ENCODE results near the gene SLC2A9. TPM values are rescaled to one million over a fixed set of nuclear protein-coding genes. Genes with fewer than 3 reads are reported as not detected.

The SLC2A9 gene
- total and polyA plus RNA-seq, 4 donors = 2.1 to 16.5 (median 9.5) TPM

DNA sequence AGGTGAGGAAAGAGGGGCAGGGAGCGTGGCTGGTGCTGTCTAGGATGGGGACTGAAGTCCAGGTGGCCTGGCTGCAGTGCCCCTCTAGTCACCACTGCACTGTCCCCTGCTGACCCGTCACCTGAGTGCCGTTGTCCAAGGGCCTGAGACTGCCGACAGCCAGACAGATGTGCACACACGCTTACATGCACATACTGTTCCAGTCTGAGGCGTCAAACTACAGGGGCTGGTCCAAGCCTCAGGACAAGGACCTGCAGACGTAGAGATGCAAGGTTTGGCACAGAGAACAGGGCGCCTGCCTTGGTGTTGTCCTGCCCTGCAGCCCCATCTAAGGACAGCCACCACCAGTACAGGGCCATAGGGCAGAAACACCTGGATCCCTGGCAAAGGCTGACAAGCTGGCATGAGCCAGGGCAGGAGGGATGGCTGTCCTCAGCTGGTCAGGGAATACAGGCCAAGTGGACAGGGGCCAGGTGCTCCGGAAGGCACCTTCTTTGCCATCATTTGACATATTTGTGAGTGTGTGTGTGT, 1.7 kb downstream of the SLC2A9 start:
- DNase-seq = no peak
- WGBS, 2 donors = 62% methylated on average over 9 of the region's 9 CpGs
- no peaks in the 10 kb centered on the region for H3K27me3 ChIP-seq (ENCODE audit: control insufficient read depth in 1 of 2, insufficient read depth in 2 of 2, low read length in 1 of 2)
- H3K4me3 ChIP-seq (ENCODE audit: low read length in 2 of 2) = no peak overlapping the region
- H3K4me1 ChIP-seq (ENCODE audit: control insufficient read depth in 1 of 2, insufficient read depth in 2 of 2, low read length in 2 of 2) = no peaks in the 10 kb centered on the region
- intact Hi-C loops (cut with DNase I) = loop anchor here (2.0 to 10.0 kb wide), 6 partner anchors 43 to 325 kb away; partner anchors contain the start of gene WDR1 (in 1 of the 2)
- peak; percentile 19 for ATAC-seq (ENCODE audit: low FRiP score)
- no peaks in the 10 kb centered on the region for H3K36me3 ChIP-seq (ENCODE audit: control insufficient read depth in 1 of 2, insufficient read depth in 2 of 2, low read length in 1 of 2)
- no peaks in the 10 kb centered on the region for H3K9me3 ChIP-seq (ENCODE audit: control insufficient read depth, low read length)
- peak overlapping the region; percentile 17 to 56 for H3K27ac ChIP-seq (ENCODE audit: low read depth in 1 of 2, low read length in 2 of 2)

GRCh38 chr4:10018818-10019461, 2.4 kb downstream of the SLC2A9 start:
- H3K4me1 ChIP-seq (ENCODE audit: control insufficient read depth in 1 of 2, insufficient read depth in 2 of 2, low read length in 2 of 2) = no peaks in the 10 kb centered on the region
- no peaks in the 10 kb centered on the region for H3K9me3 ChIP-seq (ENCODE audit: control insufficient read depth, low read length)
- H3K4me3 ChIP-seq (ENCODE audit: low read length in 2 of 2) = peak overlapping the region in 1 of 2 donors; percentile 27
- WGBS, 2 donors = 0 to 1% methylated on average over 49 to 52 of the region's 52 CpGs
- peak; percentile 97 for ATAC-seq (ENCODE audit: low FRiP score)
- H3K27ac ChIP-seq (ENCODE audit: low read depth in 1 of 2, low read length in 2 of 2) = peak overlapping the region; percentile 17 to 56
- intact Hi-C loops (cut with DNase I) = loop anchor here (2.0 to 5.0 kb wide), 5 partner anchors 43 to 256 kb away; partner anchors contain the start of gene WDR1 (in 1 of the 2)
- DNase-seq = peak; percentile 99
- H3K27me3 ChIP-seq (ENCODE audit: control insufficient read depth in 1 of 2, insufficient read depth in 2 of 2, low read length in 1 of 2) = no peaks in the 10 kb centered on the region
- no peaks in the 10 kb centered on the region for H3K36me3 ChIP-seq (ENCODE audit: control insufficient read depth in 1 of 2, insufficient read depth in 2 of 2, low read length in 1 of 2)

DNA sequence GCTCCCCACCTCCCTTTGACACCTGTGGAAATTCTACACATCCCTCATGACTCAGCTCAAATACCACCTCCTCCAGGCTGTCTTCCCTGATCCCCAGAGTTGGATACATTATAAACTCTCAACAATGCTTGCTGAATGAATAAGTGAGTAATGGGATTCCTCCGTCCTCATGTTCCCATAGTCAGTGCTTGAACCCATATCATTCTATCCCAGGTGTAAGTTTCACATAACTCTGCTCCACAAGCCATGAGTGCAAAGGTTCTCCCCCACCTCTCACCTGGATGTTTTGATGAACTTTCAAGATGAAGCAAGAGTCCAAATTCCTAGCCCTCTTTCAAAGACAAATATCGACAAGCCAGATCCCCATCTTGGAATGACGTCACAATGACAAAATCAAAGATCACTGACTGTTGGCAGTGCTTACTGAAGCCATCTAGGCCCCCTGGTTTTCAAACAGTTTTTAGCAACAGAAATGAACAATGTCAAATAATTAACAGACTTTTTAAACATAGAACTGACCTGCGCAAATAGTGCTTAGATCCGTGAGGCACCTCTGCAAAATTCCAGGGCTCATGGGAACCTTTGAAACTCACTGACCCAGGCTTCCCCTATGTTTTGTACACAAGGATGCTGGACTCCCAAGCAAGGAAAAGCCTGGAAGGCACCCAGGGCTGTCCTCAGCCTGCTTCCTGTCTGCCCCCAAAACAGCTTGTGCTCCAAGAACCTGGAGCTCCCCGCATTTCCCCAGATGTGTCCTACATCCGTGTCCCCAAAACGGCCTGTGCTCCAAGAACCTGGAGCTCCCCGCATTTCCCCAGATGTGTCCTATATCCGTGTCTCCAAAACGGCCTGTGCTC, 4.0 kb downstream of the SLC2A9 start:
- Histone ChIP-seq H3K4me3 (ENCODE audit: low read length in 2 of 2) (no peak overlapping the region), H3K36me3 (ENCODE audit: control insufficient read depth in 1 of 2, insufficient read depth in 2 of 2, low read length in 1 of 2) (no peaks in the 10 kb centered on the region), H3K27ac (ENCODE audit: low read depth in 1 of 2, low read length in 2 of 2) (no peak overlapping the region), H3K9me3 (ENCODE audit: control insufficient read depth, low read length) (no peaks in the 10 kb centered on the region), H3K27me3 (ENCODE audit: control insufficient read depth in 1 of 2, insufficient read depth in 2 of 2, low read length in 1 of 2) (no peaks in the 10 kb centered on the region), H3K4me1 (ENCODE audit: control insufficient read depth in 1 of 2, insufficient read depth in 2 of 2, low read length in 2 of 2) (no peaks in the 10 kb centered on the region)
- whole genome bisulfite sequencing, 2 donors = 93 to 94% methylated on average over 11 of the region's 11 CpGs
- intact Hi-C loops (cut with DNase I) = loop anchor here (5.0 kb wide), 3 partner anchors 45 to 120 kb away; partner anchors contain the start of gene WDR1 (in 1 of the 2)
- peak in 1 of 2 donors; percentile 14 for DNase-seq
- no peak for ATAC-seq (ENCODE audit: low FRiP score)

- no peak overlapping the region for H3K4me3 ChIP-seq (ENCODE audit: low read length in 2 of 2)
- WGBS, 2 donors = 79 to 87% methylated on average over 6 of the region's 6 CpGs
- intact Hi-C loops (cut with DNase I) = loop anchor here (5.0 kb wide), 3 partner anchors 46 to 119 kb away; partner anchors contain the start of gene WDR1 (in 1 of the 2)
- H3K9me3 ChIP-seq (ENCODE audit: control insufficient read depth, low read length) = no peaks in the 10 kb centered on the region
- no peaks in the 10 kb centered on the region for H3K27me3 ChIP-seq (ENCODE audit: control insufficient read depth in 1 of 2, insufficient read depth in 2 of 2, low read length in 1 of 2)
- no peak for ATAC-seq (ENCODE audit: low FRiP score)
- no peaks in the 10 kb centered on the region for H3K4me1 ChIP-seq (ENCODE audit: control insufficient read depth in 1 of 2, insufficient read depth in 2 of 2, low read length in 2 of 2)
- no peak overlapping the region for H3K27ac ChIP-seq (ENCODE audit: low read depth in 1 of 2, low read length in 2 of 2)
- no peaks in the 10 kb centered on the region for H3K36me3 ChIP-seq (ENCODE audit: control insufficient read depth in 1 of 2, insufficient read depth in 2 of 2, low read length in 1 of 2)
- DNase-seq = no peak
These were observed 5.1 kb downstream of the SLC2A9 start for GRCh38 chr4:10016169-10016568.

DNA sequence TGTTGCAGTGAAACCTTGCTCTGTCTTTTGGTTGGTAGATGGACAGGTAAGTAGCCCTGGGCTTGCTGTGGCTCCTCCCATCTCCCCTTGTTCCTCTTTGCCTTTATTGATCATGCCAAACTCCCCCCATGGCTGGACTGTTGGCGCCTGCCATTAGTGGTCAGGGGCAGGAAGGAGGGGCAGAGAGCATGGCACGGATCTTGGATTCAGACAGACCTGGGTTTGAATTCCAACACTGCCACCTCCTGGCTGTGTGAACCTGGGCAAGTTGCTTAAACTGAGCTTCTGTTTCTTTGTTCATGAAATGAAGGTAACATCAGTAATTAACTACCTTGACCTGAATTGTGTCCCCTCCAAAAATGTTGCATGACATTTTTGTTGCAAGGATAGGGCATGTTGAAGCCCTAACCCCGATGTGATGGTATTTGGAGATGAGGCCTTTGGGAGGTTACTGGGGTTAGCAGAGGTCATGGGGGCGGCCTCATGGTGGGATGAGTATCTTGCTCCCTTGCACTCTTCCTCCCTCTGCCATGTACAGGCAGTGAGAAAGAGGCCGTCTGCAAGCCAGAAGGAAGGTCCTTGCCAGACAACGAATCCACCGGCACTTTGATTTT, 6.0 kb downstream of the SLC2A9 start:
- Histone ChIP-seq H3K27me3 (ENCODE audit: control insufficient read depth in 1 of 2, insufficient read depth in 2 of 2, low read length in 1 of 2) (no peaks in the 10 kb centered on the region), H3K36me3 (ENCODE audit: control insufficient read depth in 1 of 2, insufficient read depth in 2 of 2, low read length in 1 of 2) (no peaks in the 10 kb centered on the region), H3K4me3 (ENCODE audit: low read length in 2 of 2) (no peak overlapping the region), H3K9me3 (ENCODE audit: control insufficient read depth, low read length) (no peaks in the 10 kb centered on the region), H3K27ac (ENCODE audit: low read depth in 1 of 2, low read length in 2 of 2) (no peak overlapping the region), H3K4me1 (ENCODE audit: control insufficient read depth in 1 of 2, insufficient read depth in 2 of 2, low read length in 2 of 2) (no peaks in the 10 kb centered on the region)
- intact Hi-C loops (cut with DNase I) = loop anchor here (5.0 kb wide), 3 partner anchors 47 to 118 kb away; partner anchors contain the start of gene WDR1 (in 1 of the 2)
- ATAC-seq (ENCODE audit: low FRiP score) (no peak), DNase-seq (peak in 1 of 2 donors; percentile 67)
- WGBS, 2 donors = 53 to 60% methylated on average over 7 of the region's 7 CpGs

GRCh38 chr4:10013722-10014121, 7.6 kb downstream of the SLC2A9 start:
- WGBS, 2 donors = 81 to 86% methylated on average over 6 of the region's 6 CpGs
- DNase-seq = no peak
- Histone ChIP-seq H3K36me3 (ENCODE audit: control insufficient read depth in 1 of 2, insufficient read depth in 2 of 2, low read length in 1 of 2) (no peaks in the 10 kb centered on the region), H3K4me1 (ENCODE audit: control insufficient read depth in 1 of 2, insufficient read depth in 2 of 2, low read length in 2 of 2) (no peaks in the 10 kb centered on the region), H3K27ac (ENCODE audit: low read depth in 1 of 2, low read length in 2 of 2) (no peak overlapping the region), H3K27me3 (ENCODE audit: control insufficient read depth in 1 of 2, insufficient read depth in 2 of 2, low read length in 1 of 2) (no peaks in the 10 kb centered on the region), H3K9me3 (ENCODE audit: control insufficient read depth, low read length) (no peaks in the 10 kb centered on the region), H3K4me3 (ENCODE audit: low read length in 2 of 2) (no peak overlapping the region)
- intact Hi-C loops (cut with DNase I) = no loop called here
- no peak for ATAC-seq (ENCODE audit: low FRiP score)

DNA sequence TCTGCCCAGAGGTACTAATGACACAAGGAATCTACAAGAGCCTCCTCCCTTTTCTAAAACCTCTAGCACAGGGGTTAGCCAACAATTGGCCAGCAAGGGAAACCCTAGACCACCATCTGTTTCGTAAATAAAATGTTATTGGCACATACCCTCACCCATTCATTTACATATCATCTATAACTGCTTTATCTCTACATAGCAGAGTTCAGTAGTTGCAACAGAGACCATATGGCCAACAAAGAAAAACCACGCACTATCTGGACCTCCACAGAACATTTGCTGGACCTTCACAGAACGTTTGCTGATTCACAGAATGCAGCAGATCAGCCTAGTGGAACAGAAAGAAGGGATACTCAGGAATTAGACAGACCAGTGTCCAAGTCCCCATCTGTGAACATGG, 9.4 kb downstream of the SLC2A9 start:
- Histone ChIP-seq H3K27ac (ENCODE audit: low read depth in 1 of 2, low read length in 2 of 2) (no peak overlapping the region), H3K4me1 (ENCODE audit: control insufficient read depth in 1 of 2, insufficient read depth in 2 of 2, low read length in 2 of 2) (peaks cover 0 to 2% of the 10 kb centered on the region in 2 donors), H3K4me3 (ENCODE audit: low read length in 2 of 2) (no peak overlapping the region), H3K36me3 (ENCODE audit: control insufficient read depth in 1 of 2, insufficient read depth in 2 of 2, low read length in 1 of 2) (no peaks in the 10 kb centered on the region), H3K27me3 (ENCODE audit: control insufficient read depth in 1 of 2, insufficient read depth in 2 of 2, low read length in 1 of 2) (no peaks in the 10 kb centered on the region), H3K9me3 (ENCODE audit: control insufficient read depth, low read length) (no peaks in the 10 kb centered on the region)
- ATAC-seq (ENCODE audit: low FRiP score) (no peak), DNase-seq (no peak)
- WGBS, 2 donors = 86 to 91% methylated on average over 3 of the region's 3 CpGs
- intact Hi-C loops (cut with DNase I) = no loop called here

GRCh38 chr4:10011277-10011676, 10.0 kb downstream of the SLC2A9 start:
- Histone ChIP-seq H3K27me3 (ENCODE audit: control insufficient read depth in 1 of 2, insufficient read depth in 2 of 2, low read length in 1 of 2) (no peaks in the 10 kb centered on the region), H3K36me3 (ENCODE audit: control insufficient read depth in 1 of 2, insufficient read depth in 2 of 2, low read length in 1 of 2) (no peaks in the 10 kb centered on the region), H3K4me3 (ENCODE audit: low read length in 2 of 2) (no peak overlapping the region), H3K4me1 (ENCODE audit: control insufficient read depth in 1 of 2, insufficient read depth in 2 of 2, low read length in 2 of 2) (peaks cover 0 to 8% of the 10 kb centered on the region in 2 donors), H3K27ac (ENCODE audit: low read depth in 1 of 2, low read length in 2 of 2) (no peak overlapping the region), H3K9me3 (ENCODE audit: control insufficient read depth, low read length) (no peaks in the 10 kb centered on the region)
- intact Hi-C loops (cut with DNase I) = no loop called here
- no peak for DNase-seq
- WGBS, 2 donors = 89 to 92% methylated on average over 1 of the region's 1 CpG
- ATAC-seq (ENCODE audit: low FRiP score) = no peak
